ENCODE data around the gene DNASE1L1. TPM values are rescaled to one million over a fixed set of nuclear protein-coding genes. Genes with fewer than 3 reads are reported as not detected.

Gene DNASE1L1
- total RNA-seq, 1 donor from 2014 or later = 13.5 TPM

DNA sequence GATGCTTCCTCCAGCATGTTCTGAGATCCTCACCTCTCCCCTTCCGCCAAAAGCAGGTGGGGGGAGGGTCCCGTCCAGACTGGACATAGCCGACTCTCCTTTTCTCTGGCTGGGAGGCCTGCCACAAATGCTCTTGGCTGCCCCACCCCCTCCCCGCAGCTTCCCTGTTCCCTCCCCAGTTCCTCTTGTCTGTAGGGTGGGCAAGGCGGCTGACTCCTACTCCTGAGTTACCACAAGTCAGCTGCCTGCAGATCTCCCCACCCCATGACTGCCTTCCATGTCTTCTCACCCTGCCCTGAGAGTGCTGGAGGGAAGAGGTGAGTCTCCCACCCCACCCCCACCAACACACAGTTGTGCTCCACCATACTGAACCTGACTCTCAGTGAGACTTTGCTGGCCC is 22.3 kb upstream of the DNASE1L1 start:
- H3K4me1 Mint-ChIP-seq = peaks cover 24% of the 10 kb centered on the region
- H3K27ac Mint-ChIP-seq = peak overlapping the region; percentile 20
- peaks cover 23% of the 10 kb centered on the region for H3K36me3 Mint-ChIP-seq (ENCODE audit: low read depth)
- no peaks in the 10 kb centered on the region for H3K9me3 Mint-ChIP-seq
- intact Hi-C loops (cut with micrococcal nuclease) = no loop called here
- no peak for DNase-seq
- H3K4me3 Mint-ChIP-seq = peak overlapping the region; percentile 32
- H3K27me3 Mint-ChIP-seq = no peaks in the 10 kb centered on the region

DNA sequence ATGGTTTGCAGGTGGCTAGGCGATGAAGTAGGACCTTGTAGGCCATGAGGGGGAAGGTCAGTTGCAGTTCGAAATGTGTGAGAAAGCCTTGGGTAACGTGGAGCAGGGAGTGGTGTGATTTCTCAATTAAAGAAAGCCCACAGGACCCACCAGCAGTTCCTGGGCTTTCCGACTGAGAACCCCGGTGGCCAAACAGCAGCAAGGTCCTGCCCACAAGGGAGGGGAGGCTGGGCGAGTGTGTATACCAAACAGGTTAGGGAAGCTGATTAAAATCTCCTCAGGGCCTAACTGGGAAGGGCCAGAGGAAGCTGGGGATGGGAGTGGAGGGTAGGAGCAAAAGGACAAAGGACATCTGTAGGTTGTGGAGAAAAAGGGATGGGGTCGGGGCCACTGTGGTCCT is 21.9 kb upstream of the DNASE1L1 start:
- H3K4me1 Mint-ChIP-seq = peaks cover 21% of the 10 kb centered on the region
- H3K36me3 Mint-ChIP-seq (ENCODE audit: low read depth) = peaks cover 19% of the 10 kb centered on the region
- H3K27me3 Mint-ChIP-seq = no peaks in the 10 kb centered on the region
- no peak overlapping the region for H3K4me3 Mint-ChIP-seq
- H3K9me3 Mint-ChIP-seq = no peaks in the 10 kb centered on the region
- DNase-seq = no peak
- intact Hi-C loops (cut with micrococcal nuclease) = no loop called here
- peak overlapping the region; percentile 81 for H3K27ac Mint-ChIP-seq

DNA sequence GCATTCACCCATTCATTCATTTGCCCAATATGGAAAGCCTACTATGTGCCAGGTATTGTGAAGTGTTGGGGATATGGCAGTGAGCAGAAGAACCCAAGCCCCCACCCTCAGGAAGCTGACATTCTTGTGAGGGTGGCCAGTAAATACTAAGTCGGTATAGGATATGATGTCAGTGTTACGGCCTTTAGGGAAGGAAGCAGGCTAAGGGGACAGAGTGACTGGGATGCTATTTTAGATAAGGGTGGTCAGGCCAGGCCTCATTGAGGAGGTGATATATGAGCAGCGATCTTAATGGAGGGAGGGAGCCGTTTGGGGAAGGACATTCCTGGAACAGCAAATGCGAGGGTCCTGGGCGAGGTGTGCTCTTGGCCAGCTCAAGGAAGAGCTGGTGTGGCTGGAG is 21.4 kb upstream of the DNASE1L1 start:
- Mint-ChIP-seq H3K9me3 (no peaks in the 10 kb centered on the region), H3K4me1 (peaks cover 21% of the 10 kb centered on the region), H3K27ac (peak overlapping the region; percentile 81), H3K4me3 (no peak overlapping the region), H3K27me3 (no peaks in the 10 kb centered on the region), H3K36me3 (ENCODE audit: low read depth) (peaks cover 15% of the 10 kb centered on the region)
- intact Hi-C loops (cut with micrococcal nuclease) = no loop called here
- no peak for DNase-seq

DNA sequence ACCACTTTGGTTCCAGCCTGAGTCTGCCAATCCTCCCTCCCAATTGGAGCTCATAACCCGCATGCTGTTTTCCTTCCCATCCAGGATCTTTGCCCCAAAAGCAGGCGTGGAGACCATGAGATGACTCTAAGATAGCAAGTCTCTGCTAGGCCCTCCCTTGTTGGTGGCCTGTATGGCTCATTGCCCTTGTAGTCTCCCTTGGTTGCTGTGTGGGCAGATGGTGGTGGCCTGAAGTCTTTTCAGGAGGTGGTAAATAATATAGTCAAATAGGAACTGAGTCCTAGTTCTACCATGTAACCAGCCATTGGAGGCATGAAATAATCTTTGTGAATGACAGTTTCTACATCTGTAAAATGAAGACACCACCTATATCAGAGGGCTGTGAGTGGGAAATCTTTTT is 20.7 kb upstream of the DNASE1L1 start:
- Mint-ChIP-seq H3K4me1 (peaks cover 21% of the 10 kb centered on the region), H3K36me3 (ENCODE audit: low read depth) (peaks cover 15% of the 10 kb centered on the region), H3K27ac (peak overlapping the region; percentile 73), H3K4me3 (peak overlapping the region; percentile 84), H3K27me3 (no peaks in the 10 kb centered on the region), H3K9me3 (no peaks in the 10 kb centered on the region)
- intact Hi-C loops (cut with micrococcal nuclease) = no loop called here
- no peak for DNase-seq

DNA sequence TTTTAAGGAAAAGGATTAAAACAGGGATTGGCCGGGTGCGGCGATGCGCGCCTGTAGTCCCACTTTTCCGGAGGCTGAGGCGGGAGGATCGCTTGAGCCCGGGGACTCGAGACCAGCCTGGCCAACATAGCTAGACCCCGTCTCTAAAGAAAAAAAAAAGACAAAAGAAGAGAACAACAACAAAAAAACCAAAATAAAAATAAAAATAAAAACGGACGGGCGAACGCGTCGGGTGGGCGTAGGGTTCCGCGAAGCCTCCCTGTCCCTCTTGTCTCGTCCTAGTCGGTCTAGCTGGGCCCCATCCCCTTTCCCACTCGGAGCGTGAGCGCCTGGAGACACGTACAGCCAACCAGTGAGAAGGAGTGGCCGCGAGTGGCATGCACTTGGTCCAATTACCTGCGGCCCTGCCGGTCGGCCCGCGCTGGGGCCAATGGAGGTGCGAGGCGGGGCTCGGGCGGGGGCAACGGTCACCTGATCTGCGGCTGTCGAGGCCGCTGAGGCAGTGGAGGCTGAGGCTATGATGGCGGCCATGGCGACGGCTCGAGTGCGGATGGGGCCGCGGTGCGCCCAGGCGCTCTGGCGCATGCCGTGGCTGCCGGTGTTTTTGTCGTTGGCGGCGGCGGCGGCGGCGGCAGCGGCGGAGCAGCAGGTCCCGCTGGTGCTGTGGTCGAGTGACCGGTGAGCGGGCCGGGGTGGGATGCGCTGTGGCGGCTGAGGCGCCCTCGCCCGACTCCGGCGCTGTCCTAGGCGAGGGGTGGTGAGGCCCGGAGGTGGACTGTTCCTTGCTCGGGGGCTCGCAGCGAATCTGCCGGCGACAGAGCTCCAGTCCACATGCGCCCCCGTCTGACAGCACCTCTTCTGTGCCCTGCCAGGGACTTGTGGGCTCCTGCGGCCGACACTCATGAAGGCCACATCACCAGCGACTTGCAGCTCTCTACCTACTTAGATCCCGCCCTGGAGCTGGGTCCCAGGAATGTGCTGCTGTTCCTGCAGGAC is 19.4 kb upstream of the DNASE1L1 start, which contains the start of gene ATP6AP1:
ATP6AP1 (plus strand) TSS at position 502 of the 996 bp plus-strand sequence; CDS start at position 518, 16 bp downstream.
- H3K4me1 Mint-ChIP-seq = peaks cover 25% of the 10 kb centered on the region
- intact Hi-C loops (cut with micrococcal nuclease) = loop anchor here (1.0 kb wide), 1 partner anchor 16 kb away; no protein-coding TSS in a partner anchor
- H3K36me3 Mint-ChIP-seq (ENCODE audit: low read depth) = peaks cover 13% of the 10 kb centered on the region
- H3K27ac Mint-ChIP-seq = peak within 1 kb of the TSS; percentile 75
- H3K9me3 Mint-ChIP-seq = no peaks in the 10 kb centered on the region
- H3K4me3 Mint-ChIP-seq = peak within 1 kb of the TSS; percentile 84
- no peaks in the 10 kb centered on the region for H3K27me3 Mint-ChIP-seq
- peak; percentile 96 for DNase-seq

DNA sequence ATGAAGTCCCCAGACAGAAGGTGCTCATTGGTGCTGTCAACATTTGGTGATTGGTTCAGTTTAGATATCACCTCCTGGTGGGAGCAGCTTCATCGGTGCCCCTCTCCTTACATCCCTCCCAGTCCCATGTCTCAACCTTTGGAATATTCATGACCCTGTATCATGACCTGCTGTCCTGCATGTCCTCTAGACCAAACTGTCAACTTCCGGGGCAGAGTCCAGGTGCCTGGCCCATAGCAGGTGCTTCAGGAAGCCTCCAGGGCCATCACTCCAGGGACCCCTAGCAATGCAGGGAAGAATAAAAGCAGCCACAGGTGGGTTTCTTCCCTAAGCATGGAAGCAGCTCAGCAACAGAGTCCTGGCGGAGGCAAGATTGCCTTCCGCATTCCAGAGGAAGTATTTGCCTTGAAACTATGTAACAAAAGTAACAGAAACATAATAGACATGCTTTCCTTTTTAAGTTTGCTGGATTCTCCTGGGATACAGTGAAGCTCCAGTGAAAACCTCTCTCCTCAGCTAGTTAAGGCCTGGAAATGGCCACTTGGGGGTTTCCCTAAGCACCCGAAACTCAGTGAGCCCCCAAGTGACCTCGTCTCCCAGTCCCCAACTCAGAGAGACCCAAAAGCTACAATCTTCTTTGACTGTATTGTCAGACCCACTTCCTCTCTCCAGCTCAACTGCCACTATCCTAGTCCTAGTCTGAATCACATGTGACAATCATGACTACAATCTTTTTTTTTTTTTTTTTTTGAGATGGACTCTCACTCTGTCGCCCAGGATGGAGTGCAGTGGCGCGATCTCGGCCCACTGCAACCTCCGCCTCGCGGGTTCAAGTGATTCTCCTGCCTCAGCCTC is 18.1 kb upstream of the DNASE1L1 start:
- Mint-ChIP-seq H3K27me3 (no peaks in the 10 kb centered on the region), H3K4me1 (peaks cover 25% of the 10 kb centered on the region), H3K36me3 (ENCODE audit: low read depth) (peaks cover 6% of the 10 kb centered on the region), H3K9me3 (no peaks in the 10 kb centered on the region), H3K27ac (no peak overlapping the region), H3K4me3 (peak overlapping the region; percentile 84)
- DNase-seq = no peak
- intact Hi-C loops (cut with micrococcal nuclease) = no loop called here

DNA sequence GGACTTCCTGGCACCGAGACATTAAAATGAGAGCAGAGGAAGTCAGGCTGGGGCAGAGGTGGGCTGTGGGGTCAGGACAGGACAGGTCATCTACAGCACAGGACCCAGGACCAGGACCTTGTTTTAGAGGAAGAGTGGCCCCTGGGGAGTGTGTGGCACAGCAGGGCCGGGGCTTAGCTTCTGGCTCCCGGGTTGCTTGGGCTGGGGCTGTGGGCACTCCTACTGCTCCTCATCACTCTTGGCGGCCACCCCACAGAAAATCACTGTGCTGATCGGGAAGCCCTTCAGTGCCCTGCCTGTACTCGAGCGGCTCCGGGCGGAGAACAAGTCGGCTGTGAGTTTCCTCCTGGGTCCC is 11.3 kb upstream of the DNASE1L1 start:
- intact Hi-C loops (cut with micrococcal nuclease) = no loop called here
- no peaks in the 10 kb centered on the region for H3K9me3 Mint-ChIP-seq
- H3K36me3 Mint-ChIP-seq (ENCODE audit: low read depth) = peaks cover 9% of the 10 kb centered on the region
- no peaks in the 10 kb centered on the region for H3K27me3 Mint-ChIP-seq
- H3K27ac Mint-ChIP-seq = no peak overlapping the region
- DNase-seq = no peak
- no peak overlapping the region for H3K4me3 Mint-ChIP-seq
- peaks cover 4% of the 10 kb centered on the region for H3K4me1 Mint-ChIP-seq

DNA sequence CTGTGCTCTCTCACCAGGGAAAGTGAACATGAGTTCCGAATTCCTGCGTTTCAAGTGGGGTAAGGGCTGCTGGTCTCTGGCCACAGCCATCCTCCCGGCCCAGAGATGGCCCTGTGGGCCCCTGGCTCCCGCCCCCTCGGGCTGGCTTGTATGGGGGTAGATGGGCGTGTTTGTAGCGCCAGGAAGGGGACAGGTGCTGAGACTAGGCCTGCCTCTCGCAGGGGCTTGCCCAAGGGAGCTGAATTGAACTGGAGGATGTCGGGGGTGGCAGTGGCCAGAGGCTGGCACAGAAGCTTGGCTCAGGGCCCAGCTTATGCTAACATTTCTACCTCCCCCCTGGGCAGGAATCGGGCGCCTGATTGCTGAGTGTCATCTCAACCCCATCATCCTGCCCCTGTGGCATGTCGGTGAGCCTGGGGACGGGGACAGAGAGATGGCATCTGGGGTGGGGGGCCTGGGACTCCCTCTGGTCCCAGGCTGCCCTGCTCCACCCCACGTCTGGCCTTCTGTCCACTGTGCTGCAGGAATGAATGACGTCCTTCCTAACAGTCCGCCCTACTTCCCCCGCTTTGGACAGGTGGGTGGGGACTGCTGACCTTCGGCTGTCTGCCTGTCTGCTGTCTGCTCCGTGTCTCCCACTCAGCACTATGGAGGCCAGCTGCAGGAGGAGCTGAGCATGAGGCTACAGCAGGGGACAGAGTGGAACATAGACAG is 10.8 kb upstream of the DNASE1L1 start:
- DNase-seq = no peak
- intact Hi-C loops (cut with micrococcal nuclease) = no loop called here
- Mint-ChIP-seq H3K4me3 (no peak overlapping the region), H3K9me3 (no peaks in the 10 kb centered on the region), H3K27me3 (no peaks in the 10 kb centered on the region), H3K27ac (no peak overlapping the region), H3K4me1 (peaks cover 4% of the 10 kb centered on the region), H3K36me3 (ENCODE audit: low read depth) (peaks cover 13% of the 10 kb centered on the region)

DNA sequence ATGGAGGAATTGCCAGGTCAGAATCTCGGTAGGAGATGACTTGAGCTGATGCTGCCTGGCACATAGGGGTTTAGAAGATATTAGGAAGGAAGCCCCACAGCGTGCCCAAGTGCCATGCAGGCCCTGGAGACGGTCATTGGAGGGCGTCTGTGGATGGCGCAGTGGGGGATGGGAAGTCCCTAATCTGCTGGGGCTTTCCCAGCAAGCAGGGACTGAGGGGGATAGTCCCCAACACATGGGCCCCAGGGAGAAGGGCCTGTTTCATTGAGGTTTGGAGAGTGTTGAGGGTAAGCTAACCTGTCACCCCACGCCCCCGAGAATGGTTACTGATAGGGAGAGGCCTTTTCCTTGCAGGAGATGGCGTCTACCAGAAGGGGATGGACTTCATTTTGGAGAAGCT is 10.1 kb upstream of the DNASE1L1 start:
- peaks cover 2% of the 10 kb centered on the region for H3K4me1 Mint-ChIP-seq
- DNase-seq = no peak
- H3K9me3 Mint-ChIP-seq = no peaks in the 10 kb centered on the region
- H3K36me3 Mint-ChIP-seq (ENCODE audit: low read depth) = peaks cover 13% of the 10 kb centered on the region
- H3K27ac Mint-ChIP-seq = no peak overlapping the region
- intact Hi-C loops (cut with micrococcal nuclease) = no loop called here
- H3K27me3 Mint-ChIP-seq = no peaks in the 10 kb centered on the region
- no peak overlapping the region for H3K4me3 Mint-ChIP-seq

DNA sequence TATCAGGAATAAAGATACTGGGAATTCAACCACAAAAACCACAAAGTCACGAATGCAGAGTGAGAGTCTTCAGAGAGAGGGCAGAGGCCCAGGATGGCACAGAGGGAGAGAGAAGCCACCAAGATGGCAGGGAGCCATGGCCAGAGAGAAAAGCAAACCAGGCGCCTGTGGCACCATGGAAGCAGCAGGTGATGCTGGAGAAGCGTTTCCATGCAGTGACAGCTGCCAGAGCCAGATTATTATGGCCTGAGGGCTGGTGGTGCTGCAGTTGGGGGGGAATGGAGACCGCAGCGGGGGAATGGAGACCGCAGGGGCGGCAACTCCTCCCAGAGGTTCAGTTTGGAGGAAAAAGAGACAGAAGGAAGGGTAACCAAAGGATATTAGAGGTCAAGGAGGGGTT is 8.1 kb upstream of the DNASE1L1 start:
- Mint-ChIP-seq H3K27ac (no peak overlapping the region), H3K4me1 (peaks cover 5% of the 10 kb centered on the region), H3K27me3 (no peaks in the 10 kb centered on the region), H3K9me3 (no peaks in the 10 kb centered on the region), H3K36me3 (ENCODE audit: low read depth) (peaks cover 15% of the 10 kb centered on the region), H3K4me3 (no peak overlapping the region)
- no peak for DNase-seq
- intact Hi-C loops (cut with micrococcal nuclease) = no loop called here

DNA sequence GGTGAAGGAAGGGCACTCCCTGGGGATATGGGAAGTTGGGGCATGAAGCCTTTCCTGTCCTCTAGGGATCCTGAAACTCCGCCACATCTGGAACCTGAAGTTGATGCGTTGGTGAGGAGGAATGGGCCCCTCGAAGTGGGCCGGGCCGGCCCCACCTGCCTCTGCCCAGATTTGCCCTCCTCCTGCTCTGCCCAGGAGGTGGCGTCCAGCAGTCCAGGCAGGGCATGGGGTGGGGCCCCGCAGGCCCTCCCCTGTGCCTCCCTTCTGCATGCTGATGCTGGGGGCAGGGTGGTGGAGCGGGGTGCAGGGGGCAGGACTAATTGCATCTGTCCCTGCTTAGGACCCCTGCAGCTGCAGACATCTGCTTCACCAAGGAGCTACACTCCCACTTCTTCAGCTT is 4.1 kb upstream of the DNASE1L1 start:
- Mint-ChIP-seq H3K36me3 (ENCODE audit: low read depth) (peaks cover 12% of the 10 kb centered on the region), H3K27me3 (no peaks in the 10 kb centered on the region), H3K9me3 (no peaks in the 10 kb centered on the region), H3K27ac (no peak overlapping the region), H3K4me3 (peak overlapping the region; percentile 84), H3K4me1 (peaks cover 11% of the 10 kb centered on the region)
- intact Hi-C loops (cut with micrococcal nuclease) = no loop called here
- no peak for DNase-seq

DNA sequence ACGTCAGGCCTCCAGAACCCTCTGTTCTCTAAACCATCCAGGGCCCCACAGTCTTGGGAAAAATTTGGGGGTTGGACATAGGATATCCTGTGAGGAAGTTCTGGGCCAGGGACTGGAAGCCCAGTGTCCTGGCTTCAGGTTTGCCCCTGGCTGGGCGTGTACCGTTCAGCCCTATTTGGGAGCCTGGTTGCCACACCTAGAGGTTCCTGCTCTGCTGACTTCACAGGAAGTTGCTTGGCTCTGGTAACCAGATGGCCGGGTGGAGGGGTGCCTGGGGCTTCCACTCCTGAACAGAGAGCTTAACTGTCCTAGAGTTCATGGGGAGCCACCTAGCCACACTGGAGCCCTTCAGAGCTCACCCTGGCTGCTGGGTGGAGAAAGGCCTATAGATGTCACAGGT is 3.4 kb upstream of the DNASE1L1 start:
- Mint-ChIP-seq H3K36me3 (ENCODE audit: low read depth) (peaks cover 12% of the 10 kb centered on the region), H3K27ac (peak overlapping the region; percentile 82), H3K9me3 (no peaks in the 10 kb centered on the region), H3K27me3 (no peaks in the 10 kb centered on the region), H3K4me3 (peak overlapping the region; percentile 84), H3K4me1 (peaks cover 11% of the 10 kb centered on the region)
- DNase-seq = peak; percentile 80
- intact Hi-C loops (cut with micrococcal nuclease) = loop anchor here (1.0 kb wide), 1 partner anchor 16 kb away; the partner anchor contains the start of gene ATP6AP1

DNA sequence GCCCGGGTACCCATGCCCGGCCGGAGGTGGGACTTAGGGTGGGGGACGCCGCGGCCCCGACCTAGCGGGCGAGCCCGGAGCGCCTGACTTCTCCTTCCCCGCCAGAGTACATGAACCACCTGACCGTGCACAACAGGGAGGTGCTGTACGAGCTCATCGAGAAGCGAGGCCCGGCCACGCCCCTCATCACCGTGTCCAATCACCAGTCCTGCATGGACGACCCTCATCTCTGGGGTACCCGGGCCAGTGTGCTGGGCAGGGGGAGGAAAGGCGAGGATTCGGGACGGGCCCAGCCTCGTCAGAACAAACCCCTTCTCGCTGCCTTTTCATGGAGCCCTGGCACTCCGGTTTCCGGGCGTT is 2.9 kb upstream of the DNASE1L1 start:
- intact Hi-C loops (cut with micrococcal nuclease) = loop anchor here (1.0 kb wide), 1 partner anchor 16 kb away; the partner anchor contains the start of gene ATP6AP1
- peak overlapping the region; percentile 84 for H3K4me3 Mint-ChIP-seq
- H3K36me3 Mint-ChIP-seq (ENCODE audit: low read depth) = peaks cover 12% of the 10 kb centered on the region
- peak overlapping the region; percentile 82 for H3K27ac Mint-ChIP-seq
- H3K9me3 Mint-ChIP-seq = no peaks in the 10 kb centered on the region
- peaks cover 11% of the 10 kb centered on the region for H3K4me1 Mint-ChIP-seq
- DNase-seq = peak; percentile 85
- H3K27me3 Mint-ChIP-seq = no peaks in the 10 kb centered on the region

Measured in activated CD4-positive, alpha-beta T cell treated with anti-CD3 and anti-CD28 coated beads, Interleukin-2, amount 10 ng/mL, durations not matched to agents 24 days and 14 days (primary cell).